Erythroblast (primary cell): ENCODE data around the gene SMR3B.

Experiments
- GATA1 ChIP-seq: IDR thresholded peaks from 2 replicates; pipeline ENCODE4 v1.6.1; 2011; ENCODE audit warnings: low read depth, mild to moderate bottlenecking, control low read depth, low read length, moderate library complexity
- POLR2A ChIP-seq: IDR thresholded peaks from 2 replicates; pipeline ENCODE4 v1.6.1; 2011; ENCODE audit warnings: mild to moderate bottlenecking, low read length

DNA sequence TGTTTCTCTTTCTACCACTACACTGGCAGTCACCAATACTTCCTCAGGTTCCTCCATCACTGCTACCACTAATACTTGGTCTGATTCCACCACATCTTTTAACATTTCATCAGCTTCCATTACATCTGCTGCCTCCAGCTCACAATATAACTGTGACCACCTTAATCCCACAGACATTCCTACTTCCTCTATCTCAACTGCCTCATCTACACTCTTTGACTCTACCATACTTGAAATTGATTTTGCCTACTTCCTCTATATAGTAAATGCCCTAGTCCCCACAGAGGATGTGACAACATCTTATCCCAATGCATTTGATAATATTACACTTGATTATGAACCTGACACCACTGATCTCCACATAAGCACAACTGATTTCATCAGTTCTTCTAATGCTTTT, 43.9 kb downstream of the SMR3B start:
- no peak for TF ChIP-seq POLR2A
- no peak for TF ChIP-seq GATA1
